Panc1 (cell line): ENCODE measurements around the gene CFAP43. TPM values are rescaled to one million over a fixed set of nuclear protein-coding genes. Genes with fewer than 3 reads are reported as not detected.
"Not testable (repeated sequence)": the region's sequence is repeated elsewhere in the genome, so short reads cannot be mapped to it uniquely, and the experiment has no call there.

ENCODE experiments used
- ATAC-seq: fragments of 200-7000 bp; cut with Tn5 transposase; 2 replicates; pipeline ENCODE4 v1.9.1; 2020; ENCODE audit warnings: mild to moderate bottlenecking, moderate library complexity
- BruUV-seq: library from RNA; stranded (reverse); fragments of 400-500 nt; replicated peaks from 2 replicates; lab custom pipeline; 2021; lab: Mats Ljungman, UMichigan
- CTCF ChIA-PET: fragments of 300-600 bp; sonication (Branson Sonifier 250); formaldehyde crosslinking; loops from one replicate; lab custom pipeline; 2022; ENCODE audit warnings: antibody characterized with exemption; lab: Charles Lee
- POLR2A ChIA-PET: fragments of 300-600 bp; sonication (Branson Sonifier 250); formaldehyde crosslinking; loops from one replicate; lab custom pipeline; 2022; ENCODE audit warnings: antibody characterized with exemption; lab: Charles Lee
- DNase-seq: peaks from one replicate; pipeline ENCODE4 v3.0.0-alpha.2; 2010; ENCODE audit warnings: low read depth, low spot score
- H3K27ac ChIP-seq: 2 replicates; pipeline ENCODE4 v1.5.1; 2011; ENCODE audit warnings: mild to moderate bottlenecking, low read length, inconsistent platforms
- H3K27me3 ChIP-seq: fragments of 200-500 bp; sonication (Bioruptor generic); 2 replicates; pipeline ENCODE4 v1.6.0; 2014; ENCODE audit warnings: low read length, inconsistent platforms; ENCODE audit not compliant: control insufficient read depth, insufficient read depth
- H3K36me3 ChIP-seq: fragments of 200-500 bp; sonication (Bioruptor generic); 2 replicates; pipeline ENCODE4 v1.5.1; 2014; ENCODE audit warnings: inconsistent platforms, mild to moderate bottlenecking, low read length, moderate library complexity; ENCODE audit not compliant: control insufficient read depth, insufficient read depth
- H3K4me1 ChIP-seq: 2 replicates; pipeline ENCODE4 v1.5.1; 2011; ENCODE audit warnings: inconsistent platforms, mild to moderate bottlenecking, low read length, moderate library complexity; ENCODE audit not compliant: control insufficient read depth, insufficient read depth
- H3K4me3 ChIP-seq, 2 experiments: 2 replicates each; pipeline ENCODE4 v1.5.1; 2011 to 2012; ENCODE audit warnings: low read depth in 2 of 2, low read length in 2 of 2, mild to moderate bottlenecking in 2 of 2, inconsistent platforms in 1 of 2, moderate library complexity in 1 of 2
- H3K9me3 ChIP-seq: fragments of 200-500 bp; sonication (Bioruptor generic); 2 replicates; pipeline ENCODE4 v1.5.1; 2014; ENCODE audit warnings: low read depth, mild to moderate bottlenecking, inconsistent platforms, low read length, moderate library complexity; ENCODE audit not compliant: control insufficient read depth, insufficient read depth
- POLR2AphosphoS5 ChIP-seq: IDR thresholded peaks from 2 replicates; pipeline ENCODE4 v1.6.1; 2012; ENCODE audit warnings: mild to moderate bottlenecking, low read depth, low read length, moderate library complexity
- SIN3A ChIP-seq: IDR thresholded peaks from 2 replicates; pipeline ENCODE4 v1.6.1; 2012; ENCODE audit warnings: low read depth, mild to moderate bottlenecking, low read length, moderate library complexity, borderline replicate concordance; ENCODE audit not compliant: insufficient read depth
- TCF7L2 ChIP-seq: IDR thresholded peaks from 2 replicates; pipeline ENCODE4 v1.6.1; 2011; ENCODE audit warnings: mild to moderate bottlenecking, low read depth, low read length, inconsistent platforms
- in situ Hi-C: cut with HindIII; loops from 2 replicates; pipeline ENCODE4 v1.10.0; 2016; ENCODE audit warnings: low sequenced_read_pairs, low pct_unique_long_range_greater_than_20kb
- intact Hi-C: fragments of 100-400 bp; cut with micrococcal nuclease; formaldehyde crosslinking; loops from one replicate; pipeline ENCODE4 v1.10.0; 2022; ENCODE audit not compliant: unreplicated experiment
- total RNA-seq: library from RNA; stranded (reverse); gene quantifications from one replicate; pipeline ENCODE4 v1.2.1, GENCODE V29; 2021; ENCODE audit not compliant: unreplicated experiment
- TF ChIP-seq, protein P1 (sequence below), 2 experiments: IDR thresholded peaks; 2 replicates each; pipeline ENCODE4 v1.6.1; 2011 to 2012; ENCODE audit warnings: low read depth in 2 of 2, control low read depth in 1 of 2, low read length in 1 of 2, mild to moderate bottlenecking in 1 of 2, moderate library complexity in 1 of 2; ENCODE audit not compliant: insufficient read depth in 1 of 2
- TF ChIP-seq, protein P2 (sequence below): fragments of 450-650 bp; IDR thresholded peaks from 2 replicates; pipeline ENCODE4 v1.5.1; 2017; ENCODE audit warnings: mild to moderate bottlenecking

The CFAP43 gene
- total RNA-seq, 1 experiment from 2014 or later: 0.21 TPM

DNA sequence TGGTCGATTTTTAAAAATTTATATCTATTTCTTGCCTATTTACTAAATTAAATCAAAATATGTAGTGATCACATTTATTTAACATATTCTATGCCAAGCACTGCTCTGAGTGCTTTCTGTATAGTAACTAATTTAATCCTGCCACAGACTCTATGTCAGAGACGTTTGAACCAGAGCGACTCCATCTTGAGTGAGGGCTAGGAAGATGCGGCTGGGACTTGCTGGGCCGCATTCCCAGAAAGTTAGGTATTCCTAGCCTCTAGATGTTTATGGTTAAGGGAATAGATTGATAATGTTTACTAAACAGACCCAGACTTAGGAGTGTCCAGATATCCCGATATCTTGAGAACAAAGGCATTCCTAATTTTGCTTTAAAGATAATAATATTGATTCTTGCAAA is 19.3 kb upstream of the CFAP43 start:
- ChIA-PET POLR2A (no interaction called here), CTCF (no interaction called here)
- in situ Hi-C loops: no loop called here
- H3K27ac ChIP-seq: no peak overlapping the region
- DNase-seq (no peak), ATAC-seq (no peak)
- H3K36me3 ChIP-seq: peaks cover 6% of the 10 kb centered on the region; the same call in 1 of the 2 replicates
- H3K4me3 ChIP-seq: no peak overlapping the region
- TF ChIP-seq SIN3A: no peak
- TF ChIP-seq, protein P1, sequence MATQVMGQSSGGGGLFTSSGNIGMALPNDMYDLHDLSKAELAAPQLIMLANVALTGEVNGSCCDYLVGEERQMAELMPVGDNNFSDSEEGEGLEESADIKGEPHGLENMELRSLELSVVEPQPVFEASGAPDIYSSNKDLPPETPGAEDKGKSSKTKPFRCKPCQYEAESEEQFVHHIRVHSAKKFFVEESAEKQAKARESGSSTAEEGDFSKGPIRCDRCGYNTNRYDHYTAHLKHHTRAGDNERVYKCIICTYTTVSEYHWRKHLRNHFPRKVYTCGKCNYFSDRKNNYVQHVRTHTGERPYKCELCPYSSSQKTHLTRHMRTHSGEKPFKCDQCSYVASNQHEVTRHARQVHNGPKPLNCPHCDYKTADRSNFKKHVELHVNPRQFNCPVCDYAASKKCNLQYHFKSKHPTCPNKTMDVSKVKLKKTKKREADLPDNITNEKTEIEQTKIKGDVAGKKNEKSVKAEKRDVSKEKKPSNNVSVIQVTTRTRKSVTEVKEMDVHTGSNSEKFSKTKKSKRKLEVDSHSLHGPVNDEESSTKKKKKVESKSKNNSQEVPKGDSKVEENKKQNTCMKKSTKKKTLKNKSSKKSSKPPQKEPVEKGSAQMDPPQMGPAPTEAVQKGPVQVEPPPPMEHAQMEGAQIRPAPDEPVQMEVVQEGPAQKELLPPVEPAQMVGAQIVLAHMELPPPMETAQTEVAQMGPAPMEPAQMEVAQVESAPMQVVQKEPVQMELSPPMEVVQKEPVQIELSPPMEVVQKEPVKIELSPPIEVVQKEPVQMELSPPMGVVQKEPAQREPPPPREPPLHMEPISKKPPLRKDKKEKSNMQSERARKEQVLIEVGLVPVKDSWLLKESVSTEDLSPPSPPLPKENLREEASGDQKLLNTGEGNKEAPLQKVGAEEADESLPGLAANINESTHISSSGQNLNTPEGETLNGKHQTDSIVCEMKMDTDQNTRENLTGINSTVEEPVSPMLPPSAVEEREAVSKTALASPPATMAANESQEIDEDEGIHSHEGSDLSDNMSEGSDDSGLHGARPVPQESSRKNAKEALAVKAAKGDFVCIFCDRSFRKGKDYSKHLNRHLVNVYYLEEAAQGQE (IDR thresholded peaks at IDR 0.05; ENCODE audit: insufficient read depth in 1 of 2, low read depth in 2 of 2, low read length in 1 of 2): no peak
- no peak for TF ChIP-seq POLR2AphosphoS5
- no peak for TF ChIP-seq TCF7L2
- TF ChIP-seq, protein P2, sequence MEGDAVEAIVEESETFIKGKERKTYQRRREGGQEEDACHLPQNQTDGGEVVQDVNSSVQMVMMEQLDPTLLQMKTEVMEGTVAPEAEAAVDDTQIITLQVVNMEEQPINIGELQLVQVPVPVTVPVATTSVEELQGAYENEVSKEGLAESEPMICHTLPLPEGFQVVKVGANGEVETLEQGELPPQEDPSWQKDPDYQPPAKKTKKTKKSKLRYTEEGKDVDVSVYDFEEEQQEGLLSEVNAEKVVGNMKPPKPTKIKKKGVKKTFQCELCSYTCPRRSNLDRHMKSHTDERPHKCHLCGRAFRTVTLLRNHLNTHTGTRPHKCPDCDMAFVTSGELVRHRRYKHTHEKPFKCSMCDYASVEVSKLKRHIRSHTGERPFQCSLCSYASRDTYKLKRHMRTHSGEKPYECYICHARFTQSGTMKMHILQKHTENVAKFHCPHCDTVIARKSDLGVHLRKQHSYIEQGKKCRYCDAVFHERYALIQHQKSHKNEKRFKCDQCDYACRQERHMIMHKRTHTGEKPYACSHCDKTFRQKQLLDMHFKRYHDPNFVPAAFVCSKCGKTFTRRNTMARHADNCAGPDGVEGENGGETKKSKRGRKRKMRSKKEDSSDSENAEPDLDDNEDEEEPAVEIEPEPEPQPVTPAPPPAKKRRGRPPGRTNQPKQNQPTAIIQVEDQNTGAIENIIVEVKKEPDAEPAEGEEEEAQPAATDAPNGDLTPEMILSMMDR: no peak
- no TSS peak for BruUV-seq
- H3K4me1 ChIP-seq: peaks cover 17% of the 10 kb centered on the region
- H3K9me3 ChIP-seq: no peaks in the 10 kb centered on the region
- H3K27me3 ChIP-seq: no peaks in the 10 kb centered on the region
- intact Hi-C loops: no loop called here

DNA sequence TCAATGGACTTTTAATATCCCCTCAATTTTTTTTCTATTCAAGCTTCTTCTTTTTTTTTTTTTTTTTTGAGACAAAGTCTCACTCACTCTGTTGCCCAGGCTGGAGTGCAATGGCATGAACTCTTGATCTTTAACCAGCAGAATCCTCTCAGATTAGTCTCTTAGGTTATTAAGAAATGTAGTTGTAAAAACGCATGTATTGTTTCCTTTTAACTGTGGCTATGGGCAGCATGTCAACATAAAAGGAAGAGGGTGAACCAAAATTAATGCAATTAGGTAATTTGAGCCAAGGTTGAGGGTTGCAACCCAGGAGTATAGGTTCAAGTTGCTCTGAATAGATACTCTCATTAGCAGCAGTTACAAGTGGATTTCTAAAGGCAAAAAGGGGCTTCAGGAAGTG is 18.2 kb upstream of the CFAP43 start:
- intact Hi-C loops: no loop called here
- DNase-seq (no peak), ATAC-seq (no peak)
- H3K4me3 ChIP-seq: no peak overlapping the region
- in situ Hi-C loops: no loop called here
- CTCF ChIA-PET: no interaction called here
- H3K36me3 ChIP-seq: peaks cover 5% of the 10 kb centered on the region; the same call in 1 of the 2 replicates
- TF ChIP-seq TCF7L2 (no peak), POLR2AphosphoS5 (no peak), SIN3A (no peak)
- TF ChIP-seq, protein P2: no peak
- TF ChIP-seq, protein P1 (IDR thresholded peaks at IDR 0.05; ENCODE audit: insufficient read depth in 1 of 2, low read depth in 2 of 2, low read length in 1 of 2): no peak
- BruUV-seq: no TSS peak
- H3K9me3 ChIP-seq: no peaks in the 10 kb centered on the region
- no peak overlapping the region for H3K27ac ChIP-seq
- peaks cover 8% of the 10 kb centered on the region for H3K4me1 ChIP-seq
- no peaks in the 10 kb centered on the region for H3K27me3 ChIP-seq
- POLR2A ChIA-PET: interaction anchor here (0.6 kb wide), 2 partner anchors 11 to 312 kb away, joined by 6 to 8 read pairs; no protein-coding TSS in a partner anchor

DNA sequence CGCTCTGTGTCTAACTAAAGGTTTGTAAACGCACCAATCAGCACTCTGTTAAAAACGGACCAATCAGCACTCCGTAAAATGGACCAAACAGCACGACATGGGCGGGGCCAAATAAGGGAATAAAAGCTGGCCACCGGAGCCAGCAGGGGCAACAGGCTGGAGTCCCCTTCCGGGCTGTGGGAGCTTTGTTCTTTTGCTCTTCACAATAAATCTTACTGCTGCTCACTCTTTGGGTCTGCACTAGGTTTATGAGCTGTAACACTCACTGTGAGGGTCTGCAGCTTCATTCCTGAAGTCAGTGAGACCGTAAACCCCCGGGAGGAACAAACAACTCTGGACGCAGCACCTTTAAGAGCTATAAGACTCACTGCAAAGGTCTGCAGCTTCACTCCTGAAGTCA is 16.8 kb upstream of the CFAP43 start:
- H3K36me3 ChIP-seq, DNase-seq, ATAC-seq, POLR2A ChIA-PET, BruUV-seq, H3K4me1 ChIP-seq, intact Hi-C loops, H3K27ac ChIP-seq, H3K9me3 ChIP-seq, H3K27me3 ChIP-seq, H3K4me3 ChIP-seq, in situ Hi-C loops: not testable (repeated sequence)
- CTCF ChIA-PET: interaction anchor here (0.6 kb wide), 1 partner anchor 359 kb away, joined by 5 read pairs; no protein-coding TSS in a partner anchor
